Skin epidermis (tissue), 12 donors: ENCODE results near the gene HAUS2.
"Not testable (repeated sequence)": the region's sequence is repeated elsewhere in the genome, so short reads cannot be mapped to it uniquely, and the experiment has no call there.

Experiments
- H3K27ac ChIP-seq, 21 experiments: fragments of 200-600 bp; sonication (generic) in 11 of 21; one replicate each; pipeline ENCODE4 v1.5.0; 2020; ENCODE audit warnings: mild to moderate bottlenecking in 3 of 21, inconsistent platforms in 2 of 21, moderate library complexity in 2 of 21
- H3K4me3 ChIP-seq, 7 experiments: fragments of 200-600 bp; sonication (generic) in 2 of 7; one replicate each; pipeline ENCODE4 v1.5.0; 2020; ENCODE audit warnings: inconsistent platforms in 2 of 7, mild to moderate bottlenecking in 2 of 7, moderate library complexity in 1 of 7

HAUS2 gene

GRCh38 chr15:42558739-42559138 is 10.1 kb downstream of the HAUS2 start:
- Histone ChIP-seq H3K27ac (no peak overlapping the region), H3K4me3 (no peak overlapping the region)

- H3K27ac ChIP-seq: peak within 1 kb of the TSS; percentile 52 to 92 (median 77)
- H3K4me3 ChIP-seq: peak within 1 kb of the TSS; percentile 65 to 91 (median 80)
Measured at GRCh38 chr15:42575188-42576039, 26.8 kb downstream of the HAUS2 start, which contains the start of gene STARD9. TSS of gene STARD9 (plus strand) at chr15:42575606. CDS start at chr15:42575716, 110 bp downstream.

- peak overlapping the region; percentile 52 to 92 (median 77) for H3K27ac ChIP-seq
- H3K4me3 ChIP-seq: peak overlapping the region; percentile 65 to 91 (median 80)
Measured at GRCh38 chr15:42576040-42576594, 27.5 kb downstream of the HAUS2 start.

DNA sequence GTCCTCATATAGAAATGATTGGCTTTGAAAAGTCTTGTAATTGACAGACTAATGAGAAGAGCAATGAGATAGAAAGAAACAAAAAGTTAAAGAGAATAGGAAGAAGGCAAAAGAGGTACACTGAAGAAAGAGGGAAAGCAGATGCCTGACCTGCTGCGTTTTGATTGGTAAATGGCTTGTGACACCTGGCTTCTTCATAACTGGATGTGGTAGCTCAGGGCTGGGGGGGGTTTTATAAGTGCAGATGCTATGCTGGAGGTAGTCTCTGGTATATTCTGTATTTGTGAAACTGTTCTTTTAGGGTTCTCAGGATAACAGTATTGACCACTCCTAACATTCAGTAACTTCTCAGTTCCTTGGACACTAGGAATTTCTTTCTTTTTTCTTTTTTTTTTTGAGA is 28.1 kb downstream of the HAUS2 start:
- H3K27ac ChIP-seq: peak overlapping the region in 1 of 21 experiments; percentile 36
- H3K4me3 ChIP-seq: peak overlapping the region in 2 of 7 experiments; percentile 87 to 91

DNA sequence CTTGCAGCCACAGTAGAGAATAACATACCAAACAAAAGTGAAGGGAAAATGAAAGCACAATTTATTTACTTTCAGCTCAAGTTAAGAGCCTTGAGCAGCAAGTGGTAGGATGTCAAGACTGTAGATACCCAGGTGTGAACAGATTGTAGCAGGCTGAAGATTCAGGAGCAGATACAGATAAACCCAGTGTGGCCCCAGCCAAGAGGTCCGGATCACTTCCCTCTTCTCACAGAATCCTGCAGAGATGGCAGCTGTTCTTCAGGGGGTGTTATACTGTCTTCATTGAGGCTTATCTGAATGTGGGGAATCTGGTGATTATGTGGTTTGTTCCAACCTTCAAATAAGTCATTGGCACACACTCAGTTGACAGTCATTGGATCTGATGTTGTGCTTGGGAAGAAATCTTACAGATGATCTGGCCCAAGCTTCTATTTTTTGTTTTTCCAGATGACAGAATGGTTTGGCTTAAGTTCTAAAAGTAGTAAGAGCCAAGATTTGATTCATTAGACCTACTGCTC is 28.9 kb downstream of the HAUS2 start:
- Histone ChIP-seq H3K27ac (peak overlapping the region in 4 of 21 experiments; percentile 13 to 36 (median 22)), H3K4me3 (no peak overlapping the region)

- no peak overlapping the region for H3K27ac ChIP-seq
Measured at GRCh38 chr15:42578984-42579537, 30.4 kb downstream of the HAUS2 start.

GRCh38 chr15:42581272-42581730 is 32.7 kb downstream of the HAUS2 start:
- Histone ChIP-seq H3K27ac (peak overlapping the region in 17 of 21 experiments; percentile 9 to 83 (median 71)), H3K4me3 (peak overlapping the region; percentile 25 to 38 (median 34))

More at GRCh38 chr15:42578984-42579537, 30.4 kb downstream of the HAUS2 start:
- no peak overlapping the region for H3K4me3 ChIP-seq

DNA sequence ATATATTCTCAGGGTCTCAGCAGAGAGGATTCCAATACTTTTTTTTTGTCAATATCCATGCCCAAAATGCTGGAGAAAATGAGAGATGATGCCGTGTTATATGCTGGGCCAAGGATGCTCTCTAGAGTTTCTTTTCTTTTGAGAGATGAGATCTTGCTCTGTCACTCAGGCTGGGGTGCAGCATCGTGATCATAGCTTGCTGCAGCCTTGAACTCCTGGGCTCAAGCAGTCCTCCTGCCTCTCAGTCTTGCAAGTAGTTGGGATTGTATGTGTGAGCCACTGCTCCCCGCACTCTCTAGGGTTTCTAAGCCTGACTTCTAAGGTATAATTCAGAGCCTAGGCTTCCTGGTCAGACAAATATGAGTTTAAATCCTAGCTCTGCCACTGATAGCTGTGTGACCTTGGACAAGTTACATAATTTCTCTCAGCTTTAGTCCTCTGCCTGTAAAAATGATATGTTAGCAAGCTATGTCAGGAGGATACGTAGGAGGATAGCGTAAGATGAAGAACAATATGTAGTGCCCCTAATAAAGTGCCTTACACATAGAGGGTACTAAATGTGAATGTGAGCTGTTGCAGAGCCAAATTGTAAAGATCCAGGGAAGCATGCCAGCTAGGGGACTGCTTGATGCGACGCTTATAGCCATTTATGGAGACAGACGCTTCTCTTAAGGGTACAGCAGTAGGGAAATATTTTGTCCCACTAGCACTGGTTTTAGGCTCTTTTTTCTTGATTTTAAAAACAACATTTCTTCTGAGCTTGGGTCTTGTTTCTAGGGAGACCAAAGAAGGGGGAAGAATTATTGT is 34.1 kb downstream of the HAUS2 start:
- Histone ChIP-seq H3K27ac (no peak overlapping the region), H3K4me3 (no peak overlapping the region)

DNA sequence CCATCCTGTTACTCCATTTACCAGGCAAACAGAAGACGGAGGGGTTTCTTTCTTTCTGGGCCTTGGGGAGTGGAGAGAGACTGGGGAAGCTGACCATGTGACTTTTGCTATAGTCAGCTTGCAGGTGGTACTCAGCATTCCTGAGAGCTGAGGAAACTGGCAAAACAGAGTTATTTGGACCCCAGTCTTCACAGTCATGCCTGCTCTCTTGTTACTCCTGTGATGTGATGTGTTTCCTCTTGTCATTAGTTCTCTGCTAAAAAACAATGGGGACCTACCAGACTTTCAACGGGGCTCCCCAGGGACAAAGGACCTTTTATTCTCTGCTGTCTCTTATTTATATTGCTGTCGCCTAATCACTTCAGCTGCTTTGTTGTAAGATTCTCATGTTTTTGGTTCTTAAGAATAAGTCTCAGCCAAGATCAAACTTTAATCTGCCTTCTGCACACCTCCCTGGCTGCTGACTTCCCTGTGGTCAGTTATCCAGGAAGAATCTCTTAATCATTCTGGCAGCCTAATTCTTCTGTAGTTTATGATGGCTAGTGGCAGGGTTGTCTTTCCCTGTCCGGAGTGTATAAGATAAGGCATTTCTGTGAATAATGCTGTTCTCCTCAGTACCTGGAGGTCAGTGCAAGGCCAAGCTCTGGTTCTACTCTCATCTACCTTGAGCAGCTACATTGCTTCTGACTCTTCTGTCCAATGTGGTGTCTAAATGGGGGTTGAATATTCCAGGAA is 35.6 kb downstream of the HAUS2 start:
- no peak overlapping the region for H3K4me3 ChIP-seq

GRCh38 chr15:42590619-42591237 is 42.1 kb downstream of the HAUS2 start:
- no peak overlapping the region for H3K4me3 ChIP-seq
- no peak overlapping the region for H3K27ac ChIP-seq

More for the DNA sequence above, 35.6 kb downstream of the HAUS2 start:
- peak overlapping the region in 2 of 21 experiments; percentile 15 to 16 for H3K27ac ChIP-seq

DNA sequence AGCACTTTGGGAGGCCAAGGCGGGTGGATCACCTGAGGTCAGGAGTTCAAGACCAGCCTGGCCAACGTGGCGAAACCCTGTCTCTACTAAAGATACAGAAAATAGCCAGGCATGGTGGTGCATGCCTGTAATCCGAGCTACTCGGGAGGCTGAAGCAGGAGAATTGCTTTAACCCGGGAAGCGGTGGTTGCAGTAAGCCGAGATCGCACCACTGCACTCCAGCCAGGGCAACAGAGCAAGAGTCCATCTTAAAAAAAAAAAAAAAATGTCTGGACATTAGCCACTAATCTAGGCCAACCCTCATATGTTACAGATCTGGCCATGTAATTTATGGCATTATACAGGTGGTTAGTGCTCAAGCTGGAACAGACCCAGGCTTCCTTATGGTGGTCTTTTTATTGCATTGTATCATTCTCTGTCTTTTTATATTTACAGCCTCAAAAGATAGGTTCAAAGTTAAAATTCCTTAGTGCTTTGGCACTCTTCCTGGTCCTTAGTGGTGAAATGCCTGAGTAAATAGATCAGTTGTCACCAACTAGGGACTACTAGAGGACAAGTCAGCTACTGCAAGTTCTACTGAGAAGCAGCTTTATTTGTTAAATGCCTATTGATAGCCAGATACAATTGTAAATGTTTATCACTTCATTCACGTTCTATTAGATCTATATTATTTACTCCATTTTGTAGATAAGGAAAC is 42.7 kb downstream of the HAUS2 start:
- H3K4me3 ChIP-seq: no peak overlapping the region
- peak overlapping the region in 1 of 21 experiments; percentile 66 for H3K27ac ChIP-seq

DNA sequence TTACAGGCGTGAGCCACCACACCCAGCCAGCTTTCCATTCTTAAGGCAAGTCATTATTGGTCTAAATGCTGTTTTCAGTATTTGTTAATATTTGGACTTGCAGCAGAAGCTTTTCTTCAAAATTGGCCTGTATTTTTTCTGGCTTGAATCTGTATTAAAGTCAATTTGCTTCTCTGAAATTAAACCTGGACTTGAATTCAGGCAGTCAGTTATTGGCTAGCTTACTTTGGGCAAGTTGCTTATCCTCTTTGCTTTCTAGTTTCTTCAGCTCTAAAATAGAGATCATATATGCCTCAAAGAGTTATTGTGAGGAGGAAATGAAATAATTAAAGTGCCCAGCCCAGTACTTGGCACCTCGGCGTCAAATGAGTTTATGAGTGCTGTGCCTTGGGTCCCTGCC is 44.1 kb downstream of the HAUS2 start:
- H3K4me3 ChIP-seq: no peak overlapping the region
- H3K27ac ChIP-seq: peak overlapping the region in 14 of 21 experiments; percentile 10 to 66 (median 52)

GRCh38 chr15:42593143-42593542 is 44.5 kb downstream of the HAUS2 start:
- Histone ChIP-seq H3K4me3 (no peak overlapping the region), H3K27ac (peak overlapping the region in 15 of 21 experiments; percentile 10 to 68 (median 52))

DNA sequence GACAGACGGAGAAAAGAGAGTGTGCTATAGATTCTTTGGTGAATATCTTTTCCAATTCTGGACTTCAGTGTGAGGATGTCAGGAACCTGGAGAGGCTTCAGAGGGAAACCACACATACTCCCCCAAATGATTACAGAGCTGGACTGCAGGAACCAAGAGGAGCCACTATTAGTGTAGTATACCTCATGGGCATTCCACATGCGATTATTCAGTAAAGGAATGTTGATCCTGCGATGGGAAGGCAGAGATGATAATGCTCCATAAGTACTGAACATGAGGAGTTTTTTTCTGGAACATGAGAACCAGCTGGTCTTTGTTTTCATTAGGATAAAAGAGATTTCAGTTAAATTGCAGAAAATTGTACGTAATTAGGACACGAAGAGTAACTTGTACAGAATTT is 45.5 kb downstream of the HAUS2 start:
- H3K27ac ChIP-seq: peak overlapping the region in 13 of 21 experiments; percentile 18 to 68 (median 53)
- H3K4me3 ChIP-seq: no peak overlapping the region

GRCh38 chr15:42595626-42596240 is 47.1 kb downstream of the HAUS2 start:
- peak overlapping the region in 5 of 21 experiments; percentile 7 to 58 (median 28) for H3K27ac ChIP-seq
- no peak overlapping the region for H3K4me3 ChIP-seq

DNA sequence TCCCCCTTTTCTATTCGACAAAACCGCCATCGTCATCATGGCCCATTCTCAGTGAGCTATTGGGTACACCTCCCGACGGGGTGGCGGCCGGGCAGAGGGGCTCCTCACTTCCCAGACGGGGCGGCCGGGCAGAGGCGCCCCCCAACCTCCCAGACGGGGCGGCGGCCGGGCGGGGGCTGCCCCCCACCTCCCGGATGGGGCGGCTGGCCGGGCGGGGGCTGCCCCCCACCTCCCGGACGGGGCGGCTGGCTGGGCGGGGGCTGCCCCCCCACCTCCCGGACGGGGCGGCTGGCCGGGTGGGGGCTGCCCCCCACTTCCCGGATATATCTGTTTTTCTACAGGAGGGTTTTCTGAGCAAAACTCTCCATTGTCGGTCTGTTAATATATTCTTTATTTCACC is 52.7 kb downstream of the HAUS2 start:
- H3K4me3 ChIP-seq: not testable (repeated sequence)

GRCh38 chr15:42602501-42602900 is 53.9 kb downstream of the HAUS2 start:
- H3K4me3 ChIP-seq: no peak overlapping the region
- no peak overlapping the region for H3K27ac ChIP-seq

More for the DNA sequence above, 52.7 kb downstream of the HAUS2 start:
- H3K27ac ChIP-seq: not testable (repeated sequence)
